Endothelial cell (in vitro differentiated cells): ENCODE results near the gene TMEM132D. TPM values are rescaled to one million over a fixed set of nuclear protein-coding genes. Genes with fewer than 3 reads are reported as not detected.

Source experiments
- DNase-seq: peaks from one replicate; pipeline ENCODE4 v3.0.0; 2021; ENCODE audit warnings: low spot score
- H3K27ac Mint-ChIP-seq: one replicate; pipeline ENCODE4 v1.8.0; 2021; ENCODE audit warnings: mixed read lengths, inconsistent platforms; ENCODE audit not compliant: unreplicated experiment
- H3K27me3 Mint-ChIP-seq: one replicate; pipeline ENCODE4 v1.8.0; 2021; ENCODE audit warnings: mild to moderate bottlenecking, moderate library complexity, mixed read lengths, inconsistent platforms; ENCODE audit not compliant: unreplicated experiment
- H3K36me3 Mint-ChIP-seq: one replicate; pipeline ENCODE4 v1.8.0; 2021; ENCODE audit warnings: mild to moderate bottlenecking, low read depth, mixed read lengths, inconsistent platforms; ENCODE audit not compliant: unreplicated experiment
- H3K4me1 Mint-ChIP-seq: one replicate; pipeline ENCODE4 v1.8.0; 2021; ENCODE audit warnings: mild to moderate bottlenecking, mixed read lengths, inconsistent platforms; ENCODE audit not compliant: unreplicated experiment
- H3K4me3 Mint-ChIP-seq: one replicate; pipeline ENCODE4 v1.8.0; 2021; ENCODE audit warnings: mild to moderate bottlenecking, mixed read lengths, inconsistent platforms; ENCODE audit not compliant: unreplicated experiment
- H3K9me3 Mint-ChIP-seq: one replicate; pipeline ENCODE4 v1.8.0; 2021; ENCODE audit warnings: mixed read lengths, inconsistent platforms; ENCODE audit not compliant: unreplicated experiment
- CTCF ChIP-seq: fragments of 200-600 bp; sonication (generic); IDR thresholded peaks from one replicate; pipeline ENCODE4 v1.5.0; 2021; ENCODE audit warnings: antibody characterized with exemption; ENCODE audit not compliant: unreplicated experiment
- total RNA-seq: library from RNA; stranded (reverse); fragmentation: NEBNext Ultra II Directional; extraction: Animal tissue kit (Norgen Biotek cat#: 25700); gene quantifications from one replicate; pipeline ENCODE4 v1.2.1, GENCODE V29; 2021; ENCODE audit not compliant: unreplicated experiment

TMEM132D gene
- total RNA-seq, 1 donor from 2014 or later: not detected

GRCh38 chr12:129202109-129202814 lies 701.6 kb downstream of the TMEM132D start:
- Mint-ChIP-seq H3K4me1 (no peaks in the 10 kb centered on the region), H3K27ac (no peak overlapping the region), H3K27me3 (peaks cover 2% of the 10 kb centered on the region), H3K36me3 (peaks cover 4% of the 10 kb centered on the region), H3K4me3 (no peak overlapping the region), H3K9me3 (peaks cover 14% of the 10 kb centered on the region)
- no peak for TF ChIP-seq CTCF
- DNase-seq: no peak

GRCh38 chr12:129201029-129201428 lies 702.8 kb downstream of the TMEM132D start:
- H3K27ac Mint-ChIP-seq: no peak overlapping the region
- no peak for DNase-seq

DNA sequence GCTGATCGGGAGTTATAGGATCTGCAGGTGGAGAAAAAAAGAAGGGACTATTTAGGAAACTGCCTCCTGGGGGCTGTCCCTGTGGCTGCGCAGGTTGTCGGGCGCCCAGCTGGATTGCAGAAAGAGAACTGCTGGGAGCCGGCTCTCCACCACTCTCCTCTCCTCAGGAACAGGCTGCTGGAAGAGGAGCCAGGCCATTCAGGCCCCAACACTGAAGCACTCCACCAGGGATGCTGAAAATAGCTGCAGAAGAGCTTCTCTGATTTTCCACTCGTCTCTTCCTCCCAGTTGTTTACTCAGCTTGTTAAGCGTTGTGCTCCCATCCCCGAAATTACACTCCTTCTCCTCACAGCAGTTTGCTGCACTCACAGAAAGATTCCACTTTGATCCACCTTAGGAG lies 703.2 kb downstream of the TMEM132D start:
- H3K9me3 Mint-ChIP-seq: peaks cover 9% of the 10 kb centered on the region

More at GRCh38 chr12:129201029-129201428, 702.8 kb downstream of the TMEM132D start:
- peaks cover 4% of the 10 kb centered on the region for H3K36me3 Mint-ChIP-seq
- TF ChIP-seq CTCF: no peak
- H3K9me3 Mint-ChIP-seq: peaks cover 13% of the 10 kb centered on the region
- no peak overlapping the region for H3K4me3 Mint-ChIP-seq
- no peaks in the 10 kb centered on the region for H3K4me1 Mint-ChIP-seq
- peaks cover 2% of the 10 kb centered on the region for H3K27me3 Mint-ChIP-seq

GRCh38 chr12:129196927-129197326 lies 706.9 kb downstream of the TMEM132D start:
- Mint-ChIP-seq H3K36me3 (peaks cover 8% of the 10 kb centered on the region), H3K27me3 (peaks cover 2% of the 10 kb centered on the region), H3K27ac (no peak overlapping the region), H3K4me1 (no peaks in the 10 kb centered on the region), H3K4me3 (no peak overlapping the region), H3K9me3 (peaks cover 29% of the 10 kb centered on the region)
- no peak for TF ChIP-seq CTCF
- no peak for DNase-seq

More for the DNA sequence above, 703.2 kb downstream of the TMEM132D start:
- Mint-ChIP-seq H3K36me3 (peaks cover 4% of the 10 kb centered on the region), H3K27ac (no peak overlapping the region), H3K4me3 (no peak overlapping the region), H3K4me1 (no peaks in the 10 kb centered on the region), H3K27me3 (peaks cover 2% of the 10 kb centered on the region)
- DNase-seq: no peak
- no peak for TF ChIP-seq CTCF

GRCh38 chr12:129195081-129195480 lies 708.7 kb downstream of the TMEM132D start:
- no peak for TF ChIP-seq CTCF
- Mint-ChIP-seq H3K4me1 (no peaks in the 10 kb centered on the region), H3K27me3 (peaks cover 3% of the 10 kb centered on the region), H3K9me3 (peaks cover 34% of the 10 kb centered on the region), H3K36me3 (peaks cover 8% of the 10 kb centered on the region), H3K4me3 (no peak overlapping the region), H3K27ac (no peak overlapping the region)
- no peak for DNase-seq
